ENCODE measurements around the gene PDP2. TPM values are rescaled to one million over a fixed set of nuclear protein-coding genes. Genes with fewer than 3 reads are reported as not detected.

The PDP2 gene
- total RNA-seq, 2 experiments from 2014 or later: 29.2 to 33.3 TPM

DNA sequence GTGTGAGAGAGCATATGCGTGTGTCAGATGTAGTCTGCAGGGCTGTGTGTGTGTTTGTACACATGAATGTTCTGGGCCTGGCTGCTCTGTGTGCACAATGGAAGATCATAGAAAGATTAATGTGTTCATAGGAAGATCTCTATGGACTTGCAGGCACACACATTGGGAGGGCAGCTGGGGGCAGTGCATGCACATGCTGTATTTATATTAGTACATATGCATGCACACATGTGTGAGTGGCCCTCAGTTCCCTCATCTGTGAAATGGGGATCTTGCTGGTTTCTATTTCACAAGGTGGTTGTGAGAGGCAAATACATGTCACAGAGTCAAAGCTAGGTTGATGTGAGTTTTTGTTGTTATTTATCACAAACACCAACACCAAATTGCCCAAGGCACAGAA, 34.0 kb upstream of the PDP2 start:
- no peak overlapping the region for H3K27ac Mint-ChIP-seq
- DNase-seq: no peak
- H3K4me1 Mint-ChIP-seq: peaks cover 20% of the 10 kb centered on the region
- H3K36me3 Mint-ChIP-seq: no peaks in the 10 kb centered on the region
- no peak overlapping the region for H3K4me3 Mint-ChIP-seq
- ATAC-seq: no peak
- no peaks in the 10 kb centered on the region for H3K9me3 Mint-ChIP-seq (ENCODE audit: low read depth)
- peaks cover 43% of the 10 kb centered on the region for H3K27me3 Mint-ChIP-seq
- CTCF ChIA-PET: interaction anchor here (2.2 to 6.1 kb wide), 2 partner anchors 10 to 22 kb away, joined by 6 to 46 read pairs; no protein-coding TSS in a partner anchor

- CTCF ChIA-PET: interaction anchor here (0.9 to 6.1 kb wide), 3 partner anchors 10 to 21 kb away, joined by 3 to 46 read pairs (median 6); partner anchors contain the start of gene NAE1
- DNase-seq (no peak), ATAC-seq (no peak)
- Mint-ChIP-seq H3K36me3 (no peaks in the 10 kb centered on the region), H3K27me3 (peaks cover 38% of the 10 kb centered on the region), H3K27ac (no peak overlapping the region), H3K4me3 (no peak overlapping the region), H3K9me3 (ENCODE audit: low read depth) (no peaks in the 10 kb centered on the region), H3K4me1 (peaks cover 20% of the 10 kb centered on the region)
These were observed 33.5 kb upstream of the PDP2 start for GRCh38 chr16:66846831-66847230.

- no peak overlapping the region for H3K4me3 Mint-ChIP-seq
- H3K27ac Mint-ChIP-seq: no peak overlapping the region
- no peak for ATAC-seq
- DNase-seq: no peak
- peaks cover 20% of the 10 kb centered on the region for H3K4me1 Mint-ChIP-seq
- H3K27me3 Mint-ChIP-seq: peaks cover 35% of the 10 kb centered on the region
- H3K9me3 Mint-ChIP-seq (ENCODE audit: low read depth): no peaks in the 10 kb centered on the region
- CTCF ChIA-PET: interaction anchor here (0.9 to 6.1 kb wide), 3 partner anchors 9 to 20 kb away, joined by 3 to 46 read pairs (median 6); partner anchors contain the start of gene NAE1
- H3K36me3 Mint-ChIP-seq: no peaks in the 10 kb centered on the region
These were observed 32.7 kb upstream of the PDP2 start for GRCh38 chr16:66847533-66848067.

- no peak overlapping the region for H3K4me3 Mint-ChIP-seq
- no peak for ATAC-seq
- no peaks in the 10 kb centered on the region for H3K9me3 Mint-ChIP-seq (ENCODE audit: low read depth)
- CTCF ChIA-PET: interaction anchor here (1.5 to 6.1 kb wide), 4 partner anchors 8 to 20 kb away, joined by 5 to 46 read pairs (median 12); partner anchors contain the start of gene NAE1
- H3K36me3 Mint-ChIP-seq: no peaks in the 10 kb centered on the region
- DNase-seq: no peak
- H3K27me3 Mint-ChIP-seq: peaks cover 29% of the 10 kb centered on the region
- peaks cover 23% of the 10 kb centered on the region for H3K4me1 Mint-ChIP-seq
- no peak overlapping the region for H3K27ac Mint-ChIP-seq
These were observed 32.1 kb upstream of the PDP2 start for GRCh38 chr16:66848172-66848571.

GRCh38 chr16:66849021-66849420, 31.3 kb upstream of the PDP2 start:
- CTCF ChIA-PET: interaction anchor here (0.8 to 6.1 kb wide), 4 partner anchors 15 to 97 kb away, joined by 3 to 46 read pairs (median 12); partner anchors contain the start of gene NAE1
- H3K27ac Mint-ChIP-seq: no peak overlapping the region
- no peaks in the 10 kb centered on the region for H3K36me3 Mint-ChIP-seq
- peaks cover 21% of the 10 kb centered on the region for H3K27me3 Mint-ChIP-seq
- no peak overlapping the region for H3K4me3 Mint-ChIP-seq
- no peaks in the 10 kb centered on the region for H3K9me3 Mint-ChIP-seq (ENCODE audit: low read depth)
- no peak for DNase-seq
- ATAC-seq: no peak
- H3K4me1 Mint-ChIP-seq: peaks cover 22% of the 10 kb centered on the region

- Mint-ChIP-seq H3K4me1 (peaks cover 22% of the 10 kb centered on the region), H3K27ac (no peak overlapping the region), H3K9me3 (ENCODE audit: low read depth) (no peaks in the 10 kb centered on the region), H3K4me3 (no peak overlapping the region), H3K36me3 (no peaks in the 10 kb centered on the region), H3K27me3 (peaks cover 18% of the 10 kb centered on the region)
- ATAC-seq: no peak
- DNase-seq: no peak
- CTCF ChIA-PET: interaction anchor here (1.5 to 6.1 kb wide), 3 partner anchors 15 to 19 kb away, joined by 5 to 46 read pairs (median 18); partner anchors contain the start of gene NAE1
These were observed 30.8 kb upstream of the PDP2 start for GRCh38 chr16:66849549-66849948.

GRCh38 chr16:66850115-66850815, 30.1 kb upstream of the PDP2 start:
- H3K4me3 Mint-ChIP-seq: no peak overlapping the region
- peaks cover 13% of the 10 kb centered on the region for H3K27me3 Mint-ChIP-seq
- CTCF ChIA-PET: interaction anchor here (3.4 to 6.1 kb wide), 2 partner anchors 18 to 19 kb away, joined by 18 to 46 read pairs; partner anchors contain the start of gene NAE1
- H3K36me3 Mint-ChIP-seq: no peaks in the 10 kb centered on the region
- ATAC-seq: no peak
- H3K9me3 Mint-ChIP-seq (ENCODE audit: low read depth): no peaks in the 10 kb centered on the region
- peaks cover 19% of the 10 kb centered on the region for H3K4me1 Mint-ChIP-seq
- DNase-seq: no peak
- H3K27ac Mint-ChIP-seq: no peak overlapping the region

GRCh38 chr16:66851166-66851964, 28.9 kb upstream of the PDP2 start:
- no peak overlapping the region for H3K4me3 Mint-ChIP-seq
- no peaks in the 10 kb centered on the region for H3K9me3 Mint-ChIP-seq (ENCODE audit: low read depth)
- H3K27ac Mint-ChIP-seq: no peak overlapping the region
- CTCF ChIA-PET: interaction anchor here (3.4 to 6.1 kb wide), 2 partner anchors 17 to 20 kb away, joined by 18 to 46 read pairs; partner anchors contain the start of gene NAE1
- ATAC-seq (no peak), DNase-seq (no peak)
- peaks cover 15% of the 10 kb centered on the region for H3K4me1 Mint-ChIP-seq
- no peaks in the 10 kb centered on the region for H3K36me3 Mint-ChIP-seq
- peaks cover 2% of the 10 kb centered on the region for H3K27me3 Mint-ChIP-seq

- H3K27ac Mint-ChIP-seq: no peak overlapping the region
- no peak for DNase-seq
- H3K4me1 Mint-ChIP-seq: peaks cover 5% of the 10 kb centered on the region
- H3K36me3 Mint-ChIP-seq: no peaks in the 10 kb centered on the region
- H3K9me3 Mint-ChIP-seq (ENCODE audit: low read depth): no peaks in the 10 kb centered on the region
- H3K27me3 Mint-ChIP-seq: no peaks in the 10 kb centered on the region
- ATAC-seq: no peak
- CTCF ChIA-PET: interaction anchor here (1.5 to 5.4 kb wide), 4 partner anchors 15 to 68 kb away, joined by 3 to 25 read pairs (median 9); partner anchors contain the start of gene NAE1
- no peak overlapping the region for H3K4me3 Mint-ChIP-seq
These were observed 26.8 kb upstream of the PDP2 start for GRCh38 chr16:66853261-66854139.

DNA sequence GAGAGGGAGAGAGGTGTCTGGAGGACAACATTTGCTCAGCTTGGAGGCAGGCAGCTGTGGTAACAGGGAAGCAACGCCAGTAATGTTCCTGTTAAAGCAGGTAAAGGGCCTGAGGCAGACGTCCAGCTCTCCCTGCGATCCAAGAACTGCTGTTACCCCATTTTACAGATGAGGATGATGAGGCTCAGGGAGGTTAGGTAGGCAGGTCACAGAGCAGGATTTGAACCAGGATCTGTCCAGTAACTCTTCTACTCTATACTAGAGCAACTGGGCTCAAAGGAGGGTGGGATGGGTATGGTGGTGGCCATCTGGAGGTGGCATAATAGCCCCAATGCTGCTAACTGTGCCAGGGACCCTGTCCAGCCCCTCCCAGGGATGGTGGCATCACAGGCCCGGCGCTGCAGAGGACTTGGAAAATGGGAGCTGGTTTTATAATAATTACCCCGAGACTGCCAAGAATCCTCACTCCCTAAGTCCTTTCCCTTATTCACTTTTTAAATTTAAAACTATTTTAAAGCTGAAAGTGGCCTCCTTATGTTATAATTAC, 24.1 kb upstream of the PDP2 start:
- Mint-ChIP-seq H3K9me3 (ENCODE audit: low read depth) (no peaks in the 10 kb centered on the region), H3K27ac (no peak overlapping the region), H3K36me3 (no peaks in the 10 kb centered on the region), H3K4me3 (no peak overlapping the region), H3K4me1 (peaks cover 4% of the 10 kb centered on the region), H3K27me3 (no peaks in the 10 kb centered on the region)
- DNase-seq (no peak), ATAC-seq (no peak)
- CTCF ChIA-PET: interaction anchor here (1.2 to 5.4 kb wide), 4 partner anchors 9 to 25 kb away, joined by 6 to 25 read pairs (median 12); partner anchors contain the start of gene NAE1

DNA sequence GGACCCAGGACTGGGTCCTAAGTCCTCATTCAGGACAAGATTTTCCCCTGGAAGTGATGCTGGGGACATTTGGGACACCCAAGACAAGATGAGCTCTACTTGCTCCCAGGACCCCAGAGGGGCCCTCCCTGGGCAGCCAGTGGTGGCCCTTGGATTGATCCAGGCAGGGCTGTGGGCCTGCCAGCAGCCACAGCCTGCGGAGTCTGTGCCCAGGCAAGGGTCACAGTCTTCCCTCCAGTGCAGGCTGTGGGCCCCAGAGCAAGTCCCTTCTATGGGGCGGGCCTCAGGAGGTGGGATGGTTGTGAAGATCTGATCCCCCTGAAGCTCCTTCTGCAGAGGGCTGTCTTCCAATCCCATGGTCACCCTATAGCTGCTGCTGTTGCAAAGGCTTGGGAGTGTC, 23.5 kb upstream of the PDP2 start:
- Mint-ChIP-seq H3K27me3 (no peaks in the 10 kb centered on the region), H3K4me1 (peaks cover 4% of the 10 kb centered on the region), H3K36me3 (no peaks in the 10 kb centered on the region), H3K4me3 (no peak overlapping the region), H3K27ac (no peak overlapping the region), H3K9me3 (ENCODE audit: low read depth) (no peaks in the 10 kb centered on the region)
- ATAC-seq (no peak), DNase-seq (no peak)
- CTCF ChIA-PET: interaction anchor here (1.0 to 5.4 kb wide), 5 partner anchors 10 to 105 kb away, joined by 3 to 25 read pairs (median 7); partner anchors contain the start of genes DYNC1LI2 and NAE1

DNA sequence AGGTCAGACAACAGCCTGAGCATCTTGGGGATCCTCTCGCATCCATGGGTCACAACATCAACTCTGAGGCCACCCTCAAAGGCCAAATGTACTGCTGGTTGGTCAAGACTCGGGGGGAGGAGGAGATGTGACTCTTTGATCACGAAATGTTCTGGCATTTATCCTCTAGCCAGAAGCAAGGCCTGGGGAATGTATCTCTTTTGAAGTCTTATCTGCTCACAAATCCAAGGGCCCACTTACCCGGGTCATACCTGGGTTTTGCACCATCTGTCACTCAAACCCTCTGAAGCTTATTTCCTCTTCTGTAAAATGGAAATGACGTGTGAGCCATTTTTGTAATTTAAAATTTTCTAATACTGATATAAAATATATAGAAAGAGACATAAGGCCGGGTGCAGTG, 22.9 kb upstream of the PDP2 start:
- DNase-seq (no peak), ATAC-seq (no peak)
- Mint-ChIP-seq H3K36me3 (no peaks in the 10 kb centered on the region), H3K9me3 (ENCODE audit: low read depth) (no peaks in the 10 kb centered on the region), H3K27ac (no peak overlapping the region), H3K27me3 (no peaks in the 10 kb centered on the region), H3K4me1 (peaks cover 4% of the 10 kb centered on the region), H3K4me3 (no peak overlapping the region)
- CTCF ChIA-PET: interaction anchor here (1.0 to 5.4 kb wide), 4 partner anchors 11 to 106 kb away, joined by 3 to 25 read pairs (median 12); partner anchors contain the start of genes DYNC1LI2 and NAE1
